ENCODE results near the gene TNFRSF8. TPM values are rescaled to one million over a fixed set of nuclear protein-coding genes. Genes with fewer than 3 reads are reported as not detected.

The TNFRSF8 gene
- total and polyA plus RNA-seq, 7 donors = 0.25 to 0.86 (median 0.49) TPM

DNA sequence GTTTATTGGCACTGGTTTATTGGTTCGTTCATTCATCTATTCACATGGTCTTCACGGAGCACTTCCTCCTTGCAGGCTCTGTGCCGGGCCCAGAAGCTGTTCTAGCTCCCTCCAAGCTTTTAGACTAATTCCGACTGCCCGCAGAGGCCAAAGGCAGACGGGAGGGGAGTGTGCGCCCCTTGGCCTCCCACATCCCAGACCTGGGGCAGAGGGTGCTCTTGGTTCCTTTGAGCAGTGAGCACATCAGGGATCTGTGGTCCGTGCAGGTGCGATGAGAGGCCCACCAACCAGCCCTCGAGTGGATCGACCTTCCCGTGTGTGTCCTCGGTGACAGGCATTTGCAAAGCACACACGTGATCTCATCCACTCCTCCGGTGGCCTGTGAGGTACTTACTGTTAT lies 65.0 kb downstream of the TNFRSF8 start:
- no peaks in the 10 kb centered on the region for H3K27me3 ChIP-seq (ENCODE audit: insufficient read depth in 3 of 3, low read length in 2 of 3)
- TF ChIP-seq, protein P1, sequence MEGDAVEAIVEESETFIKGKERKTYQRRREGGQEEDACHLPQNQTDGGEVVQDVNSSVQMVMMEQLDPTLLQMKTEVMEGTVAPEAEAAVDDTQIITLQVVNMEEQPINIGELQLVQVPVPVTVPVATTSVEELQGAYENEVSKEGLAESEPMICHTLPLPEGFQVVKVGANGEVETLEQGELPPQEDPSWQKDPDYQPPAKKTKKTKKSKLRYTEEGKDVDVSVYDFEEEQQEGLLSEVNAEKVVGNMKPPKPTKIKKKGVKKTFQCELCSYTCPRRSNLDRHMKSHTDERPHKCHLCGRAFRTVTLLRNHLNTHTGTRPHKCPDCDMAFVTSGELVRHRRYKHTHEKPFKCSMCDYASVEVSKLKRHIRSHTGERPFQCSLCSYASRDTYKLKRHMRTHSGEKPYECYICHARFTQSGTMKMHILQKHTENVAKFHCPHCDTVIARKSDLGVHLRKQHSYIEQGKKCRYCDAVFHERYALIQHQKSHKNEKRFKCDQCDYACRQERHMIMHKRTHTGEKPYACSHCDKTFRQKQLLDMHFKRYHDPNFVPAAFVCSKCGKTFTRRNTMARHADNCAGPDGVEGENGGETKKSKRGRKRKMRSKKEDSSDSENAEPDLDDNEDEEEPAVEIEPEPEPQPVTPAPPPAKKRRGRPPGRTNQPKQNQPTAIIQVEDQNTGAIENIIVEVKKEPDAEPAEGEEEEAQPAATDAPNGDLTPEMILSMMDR (IDR thresholded peaks at IDR 0.05) = no peak
- ATAC-seq (no peak), DNase-seq (no peak)
- H3K27ac ChIP-seq = no peak overlapping the region
- intact Hi-C loops (cut with DNase I) = loop anchor here in 1 of 2 donors (10.0 kb wide), 1 partner anchor 527 kb away; no protein-coding TSS in a partner anchor
- H3K36me3 ChIP-seq (ENCODE audit: insufficient read depth in 1 of 2, low read depth in 1 of 2) = no peaks in the 10 kb centered on the region
- no peak overlapping the region for H3K4me3 ChIP-seq
- H3K9me3 ChIP-seq = no peaks in the 10 kb centered on the region
- WGBS, 3 donors = 88 to 92% (median 91%) methylated on average over 15 of the region's 15 CpGs
- H3K4me1 ChIP-seq = no peaks in the 10 kb centered on the region

GRCh38 chr1:12129624-12130023 lies 66.5 kb downstream of the TNFRSF8 start:
- H3K27ac ChIP-seq = no peak overlapping the region
- H3K4me1 ChIP-seq = no peaks in the 10 kb centered on the region
- WGBS, 3 donors = 76 to 81% (median 80%) methylated on average over 12 of the region's 12 CpGs
- ATAC-seq (no peak), DNase-seq (no peak)
- no peak overlapping the region for H3K4me3 ChIP-seq
- H3K36me3 ChIP-seq (ENCODE audit: insufficient read depth in 1 of 2, low read depth in 1 of 2) = no peaks in the 10 kb centered on the region
- intact Hi-C loops (cut with DNase I) = loop anchor here in 1 of 2 donors (10.0 kb wide), 1 partner anchor 525 kb away; no protein-coding TSS in a partner anchor
- TF ChIP-seq, protein P1 (IDR thresholded peaks at IDR 0.05) = no peak
- no peaks in the 10 kb centered on the region for H3K27me3 ChIP-seq (ENCODE audit: insufficient read depth in 3 of 3, low read length in 2 of 3)
- H3K9me3 ChIP-seq = no peaks in the 10 kb centered on the region

DNA sequence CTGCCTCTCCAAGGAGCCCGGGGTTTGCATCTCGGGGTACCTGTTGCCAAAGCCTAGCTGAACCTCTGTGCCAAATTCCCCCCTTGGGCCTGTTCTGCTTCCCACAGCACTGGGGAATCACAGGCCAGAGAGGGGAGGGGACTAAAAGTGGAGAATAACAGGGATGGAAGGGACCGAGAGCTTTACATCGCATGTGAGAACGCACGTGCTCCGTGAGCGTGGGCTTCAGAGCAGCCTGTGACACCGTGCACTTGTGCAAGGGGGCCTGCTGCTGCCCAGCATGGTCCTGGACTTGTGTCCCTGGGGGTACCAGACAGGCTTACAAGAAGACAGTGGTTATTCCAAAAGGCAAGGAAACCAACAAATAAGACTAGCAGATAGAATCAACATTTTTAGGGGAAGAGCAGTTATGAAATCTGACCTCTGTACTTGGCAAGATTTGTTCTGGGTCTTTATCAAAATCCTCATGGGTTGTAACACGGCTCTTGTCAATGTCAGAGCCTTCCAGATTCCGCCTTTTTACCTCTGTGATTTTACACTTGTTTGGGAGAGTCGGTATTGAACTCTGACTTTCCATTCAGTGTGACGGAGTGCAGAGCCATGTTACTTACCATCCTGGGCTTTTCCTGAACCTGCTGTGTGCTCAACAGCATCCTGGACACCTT lies 67.5 kb downstream of the TNFRSF8 start:
- WGBS, 3 donors = 60 to 69% (median 60%) methylated on average over 13 of the region's 13 CpGs
- no peaks in the 10 kb centered on the region for H3K36me3 ChIP-seq (ENCODE audit: insufficient read depth in 1 of 2, low read depth in 1 of 2)
- no peak overlapping the region for H3K27ac ChIP-seq
- H3K27me3 ChIP-seq (ENCODE audit: insufficient read depth in 3 of 3, low read length in 2 of 3) = no peaks in the 10 kb centered on the region
- intact Hi-C loops (cut with DNase I) = no loop called here
- no peaks in the 10 kb centered on the region for H3K4me1 ChIP-seq
- DNase-seq (no peak), ATAC-seq (no peak)
- no peak overlapping the region for H3K4me3 ChIP-seq
- TF ChIP-seq, protein P1 (IDR thresholded peaks at IDR 0.05) = no peak
- no peaks in the 10 kb centered on the region for H3K9me3 ChIP-seq

- Histone ChIP-seq H3K9me3 (no peaks in the 10 kb centered on the region), H3K4me3 (no peak overlapping the region), H3K27ac (no peak overlapping the region), H3K36me3 (ENCODE audit: insufficient read depth in 1 of 2, low read depth in 1 of 2) (no peaks in the 10 kb centered on the region), H3K4me1 (no peaks in the 10 kb centered on the region), H3K27me3 (ENCODE audit: insufficient read depth in 3 of 3, low read length in 2 of 3) (no peaks in the 10 kb centered on the region)
- TF ChIP-seq, protein P1 (IDR thresholded peaks at IDR 0.05) = no peak
- peak; percentile 45 to 69 for DNase-seq
- peak in 1 of 4 donors; percentile 44 for ATAC-seq
- 68 to 88% (median 75%) methylated on average over 8 of the region's 8 CpGs for WGBS, 3 donors
- intact Hi-C loops (cut with DNase I) = no loop called here
Measured at GRCh38 chr1:12132078-12132477, 69.0 kb downstream of the TNFRSF8 start.

DNA sequence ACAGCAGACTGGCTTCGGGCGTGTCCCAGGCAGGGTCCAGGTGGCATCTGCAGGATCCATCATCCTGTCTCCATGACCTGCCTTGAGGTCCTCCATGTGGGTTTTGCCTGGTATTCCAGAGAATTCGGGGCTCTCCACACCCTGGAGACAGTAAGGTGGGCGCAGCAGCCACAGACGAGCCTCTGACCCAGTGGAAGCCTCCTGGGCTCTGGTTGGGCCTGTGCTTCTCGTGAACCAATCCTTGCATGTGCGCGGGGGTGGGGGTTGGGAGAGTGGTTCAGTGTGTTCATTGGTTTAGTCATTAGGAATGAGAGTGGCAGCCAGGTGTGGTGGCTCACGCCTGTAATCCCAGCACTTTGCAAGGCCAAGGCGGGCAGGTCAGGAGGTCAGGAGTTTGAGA lies 71.6 kb downstream of the TNFRSF8 start:
- TF ChIP-seq, protein P1 (IDR thresholded peaks at IDR 0.05) = no peak
- no peaks in the 10 kb centered on the region for H3K9me3 ChIP-seq
- no peak overlapping the region for H3K27ac ChIP-seq
- DNase-seq = no peak
- intact Hi-C loops (cut with DNase I) = no loop called here
- no peak overlapping the region for H3K4me3 ChIP-seq
- H3K36me3 ChIP-seq (ENCODE audit: insufficient read depth in 1 of 2, low read depth in 1 of 2) = no peaks in the 10 kb centered on the region
- no peaks in the 10 kb centered on the region for H3K4me1 ChIP-seq
- H3K27me3 ChIP-seq (ENCODE audit: insufficient read depth in 3 of 3, low read length in 2 of 3) = no peaks in the 10 kb centered on the region
- ATAC-seq = no peak
- WGBS, 3 donors = 94 to 97% (median 97%) methylated on average over 10 of the region's 10 CpGs
